Measurements from ENCODE around the gene RAMP3.

The RAMP3 gene

DNA sequence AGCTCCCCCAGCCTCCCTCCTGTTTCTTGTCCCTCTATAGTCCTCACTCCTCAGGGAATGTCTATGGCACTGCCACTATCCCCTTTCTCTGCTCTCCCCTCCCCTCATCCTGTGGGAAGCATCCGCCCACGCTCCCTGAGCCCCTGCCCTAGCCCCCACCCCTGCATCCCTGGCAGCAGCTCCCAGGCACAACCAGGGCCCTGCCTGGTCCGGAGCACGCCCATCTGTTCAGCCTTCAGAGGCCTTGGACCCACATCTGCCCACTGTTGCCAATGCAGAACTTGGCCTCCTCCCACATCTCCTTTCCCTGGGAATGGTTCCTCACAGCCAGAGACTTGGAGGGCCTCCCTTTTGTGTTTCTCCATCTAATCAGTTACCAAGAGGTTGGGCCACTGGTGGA is 25.7 kb upstream of the RAMP3 start:
- no peaks in the 10 kb centered on the region for H3K9me2 ChIP-seq (replicated peaks; ENCODE audit: low read depth, low read length)
- H3K4me2 ChIP-seq (ENCODE audit: low read depth, low read length, poor library complexity, severe bottlenecking): no peak overlapping the region
- no peaks in the 10 kb centered on the region for H4K20me1 ChIP-seq (ENCODE audit: insufficient read depth, low read length, poor library complexity, severe bottlenecking)
- H3K9me3 ChIP-seq (ENCODE audit: insufficient read depth, low read depth, low read length): no peaks in the 10 kb centered on the region
- H3K4me3 ChIP-seq (ENCODE audit: low read length, poor library complexity, severe bottlenecking): no peak overlapping the region
- TF ChIP-seq, protein P1, sequence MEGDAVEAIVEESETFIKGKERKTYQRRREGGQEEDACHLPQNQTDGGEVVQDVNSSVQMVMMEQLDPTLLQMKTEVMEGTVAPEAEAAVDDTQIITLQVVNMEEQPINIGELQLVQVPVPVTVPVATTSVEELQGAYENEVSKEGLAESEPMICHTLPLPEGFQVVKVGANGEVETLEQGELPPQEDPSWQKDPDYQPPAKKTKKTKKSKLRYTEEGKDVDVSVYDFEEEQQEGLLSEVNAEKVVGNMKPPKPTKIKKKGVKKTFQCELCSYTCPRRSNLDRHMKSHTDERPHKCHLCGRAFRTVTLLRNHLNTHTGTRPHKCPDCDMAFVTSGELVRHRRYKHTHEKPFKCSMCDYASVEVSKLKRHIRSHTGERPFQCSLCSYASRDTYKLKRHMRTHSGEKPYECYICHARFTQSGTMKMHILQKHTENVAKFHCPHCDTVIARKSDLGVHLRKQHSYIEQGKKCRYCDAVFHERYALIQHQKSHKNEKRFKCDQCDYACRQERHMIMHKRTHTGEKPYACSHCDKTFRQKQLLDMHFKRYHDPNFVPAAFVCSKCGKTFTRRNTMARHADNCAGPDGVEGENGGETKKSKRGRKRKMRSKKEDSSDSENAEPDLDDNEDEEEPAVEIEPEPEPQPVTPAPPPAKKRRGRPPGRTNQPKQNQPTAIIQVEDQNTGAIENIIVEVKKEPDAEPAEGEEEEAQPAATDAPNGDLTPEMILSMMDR (conservative IDR thresholded peaks at IDR 0.05; ENCODE audit: low read length): no peak
- no peak for TF ChIP-seq EZH2phosphoT487 (IDR thresholded peaks at IDR 0.05; ENCODE audit: borderline replicate concordance)
- no peak overlapping the region for H3K9ac ChIP-seq (ENCODE audit: low read depth, low read length, poor library complexity, severe bottlenecking)
- peaks cover 4% of the 10 kb centered on the region for H3K4me1 ChIP-seq (ENCODE audit: insufficient read depth, low read length, poor library complexity, severe bottlenecking)
- no peaks in the 10 kb centered on the region for H3K36me3 ChIP-seq (ENCODE audit: insufficient read depth, low read length)
- no peak overlapping the region for H2AFZ ChIP-seq (ENCODE audit: low read length)
- H3F3A ChIP-seq (ENCODE audit: low read depth): no peaks in the 10 kb centered on the region
- no peaks in the 10 kb centered on the region for H3K79me2 ChIP-seq (ENCODE audit: insufficient read depth, low read length)
- H3K27me3 ChIP-seq (ENCODE audit: insufficient read depth, low read length, poor library complexity, severe bottlenecking): no peaks in the 10 kb centered on the region

DNA sequence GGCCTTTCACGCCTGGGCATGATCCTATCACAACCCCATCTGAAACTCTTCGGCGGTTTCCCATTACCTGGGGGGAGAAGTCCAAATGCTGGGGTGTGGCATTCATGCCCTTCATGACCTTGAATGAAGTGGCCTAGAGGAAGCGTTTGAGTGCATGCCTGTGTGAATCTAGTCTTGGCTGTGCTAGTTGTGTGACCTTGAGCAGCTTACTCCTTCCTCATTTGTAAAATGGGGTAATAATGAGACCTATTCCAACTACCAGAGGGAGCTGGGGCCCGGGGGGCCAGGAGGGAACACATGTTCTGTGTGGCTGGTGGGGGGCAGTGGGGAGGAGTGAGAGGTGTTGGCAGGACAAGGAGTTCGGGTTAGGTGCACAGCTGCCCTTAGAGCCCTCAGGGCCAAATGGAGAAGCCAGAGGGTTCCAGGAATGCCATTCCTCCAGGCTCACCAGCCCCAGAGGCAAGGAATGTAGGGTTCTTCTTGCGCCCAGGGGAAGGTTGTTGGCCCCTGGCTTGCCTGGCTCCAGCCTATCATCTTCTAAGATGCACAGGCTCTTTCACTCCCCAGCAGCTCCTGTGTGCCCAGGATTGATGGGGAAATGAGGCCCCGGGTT is 24.8 kb upstream of the RAMP3 start:
- Histone ChIP-seq H3K9me3 (ENCODE audit: insufficient read depth, low read depth, low read length) (no peaks in the 10 kb centered on the region), H3K4me2 (ENCODE audit: low read depth, low read length, poor library complexity, severe bottlenecking) (no peak overlapping the region), H3K9me2 (replicated peaks; ENCODE audit: low read depth, low read length) (no peaks in the 10 kb centered on the region), H4K20me1 (ENCODE audit: insufficient read depth, low read length, poor library complexity, severe bottlenecking) (no peaks in the 10 kb centered on the region), H3F3A (ENCODE audit: low read depth) (no peaks in the 10 kb centered on the region), H3K4me3 (ENCODE audit: low read length, poor library complexity, severe bottlenecking) (no peak overlapping the region), H3K4me1 (ENCODE audit: insufficient read depth, low read length, poor library complexity, severe bottlenecking) (peaks cover 4% of the 10 kb centered on the region), H2AFZ (ENCODE audit: low read length) (no peak overlapping the region), H3K79me2 (ENCODE audit: insufficient read depth, low read length) (no peaks in the 10 kb centered on the region), H3K36me3 (ENCODE audit: insufficient read depth, low read length) (no peaks in the 10 kb centered on the region), H3K9ac (ENCODE audit: low read depth, low read length, poor library complexity, severe bottlenecking) (no peak overlapping the region), H3K27me3 (ENCODE audit: insufficient read depth, low read length, poor library complexity, severe bottlenecking) (no peaks in the 10 kb centered on the region)
- no peak for TF ChIP-seq EZH2phosphoT487 (IDR thresholded peaks at IDR 0.05; ENCODE audit: borderline replicate concordance)
- TF ChIP-seq, protein P1 (conservative IDR thresholded peaks at IDR 0.05; ENCODE audit: low read length): no peak

DNA sequence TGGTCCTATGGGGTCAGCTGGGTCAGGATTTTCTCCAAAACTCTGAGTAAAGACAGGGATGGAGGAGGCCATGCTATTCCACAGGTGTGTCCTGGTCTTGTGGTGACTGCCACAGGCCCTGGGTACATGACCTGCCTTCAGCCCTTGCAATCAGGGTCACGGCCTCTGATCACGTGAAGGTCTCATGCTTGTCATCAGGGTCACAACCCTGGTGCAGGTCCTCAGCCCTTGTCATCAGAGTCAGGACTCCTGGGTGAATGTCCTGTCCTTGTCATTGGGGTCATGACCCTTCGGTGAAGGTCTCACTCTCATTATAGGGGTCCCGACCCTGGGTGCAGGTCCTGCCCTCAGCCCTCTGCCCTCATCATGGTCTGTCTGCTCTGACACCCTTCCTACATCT is 24.2 kb upstream of the RAMP3 start:
- no peaks in the 10 kb centered on the region for H3K79me2 ChIP-seq (ENCODE audit: insufficient read depth, low read length)
- H3K27me3 ChIP-seq (ENCODE audit: insufficient read depth, low read length, poor library complexity, severe bottlenecking): no peaks in the 10 kb centered on the region
- H3K9me3 ChIP-seq (ENCODE audit: insufficient read depth, low read depth, low read length): no peaks in the 10 kb centered on the region
- H3K36me3 ChIP-seq (ENCODE audit: insufficient read depth, low read length): no peaks in the 10 kb centered on the region
- H3F3A ChIP-seq (ENCODE audit: low read depth): no peaks in the 10 kb centered on the region
- no peak overlapping the region for H3K4me2 ChIP-seq (ENCODE audit: low read depth, low read length, poor library complexity, severe bottlenecking)
- H3K4me3 ChIP-seq (ENCODE audit: low read length, poor library complexity, severe bottlenecking): no peak overlapping the region
- no peak for TF ChIP-seq EZH2phosphoT487 (IDR thresholded peaks at IDR 0.05; ENCODE audit: borderline replicate concordance)
- TF ChIP-seq, protein P1 (conservative IDR thresholded peaks at IDR 0.05; ENCODE audit: low read length): no peak
- H2AFZ ChIP-seq (ENCODE audit: low read length): no peak overlapping the region
- no peaks in the 10 kb centered on the region for H4K20me1 ChIP-seq (ENCODE audit: insufficient read depth, low read length, poor library complexity, severe bottlenecking)
- H3K4me1 ChIP-seq (ENCODE audit: insufficient read depth, low read length, poor library complexity, severe bottlenecking): peaks cover 4% of the 10 kb centered on the region
- H3K9me2 ChIP-seq (replicated peaks; ENCODE audit: low read depth, low read length): no peaks in the 10 kb centered on the region
- H3K9ac ChIP-seq (ENCODE audit: low read depth, low read length, poor library complexity, severe bottlenecking): no peak overlapping the region

All from Loucy (cell line).